HG02678 (cell line): ENCODE results near the gene CCDC169.
"Not testable (repeated sequence)": the region's sequence is repeated elsewhere in the genome, so short reads cannot be mapped to it uniquely, and the experiment has no call there.

Experiments used
- ATAC-seq: cut with Tn5 transposase; IDR thresholded peaks from one replicate; pipeline ENCODE4 v1.9.1; 2021; ENCODE audit warnings: mild to moderate bottlenecking, moderate library complexity; ENCODE audit not compliant: unreplicated experiment

The CCDC169 gene

GRCh38 chr13:36319793-36320192 is 22.2 kb upstream of the CCDC169 start:
- ATAC-seq = not testable (repeated sequence)

- no peak for ATAC-seq
These were observed 15.7 kb upstream of the CCDC169 start for GRCh38 chr13:36313047-36313969.

- no peak for ATAC-seq
These were observed 12.9 kb upstream of the CCDC169 start for GRCh38 chr13:36310417-36311108.

GRCh38 chr13:36302289-36302688 is 4.7 kb upstream of the CCDC169 start:
- no peak for ATAC-seq

- ATAC-seq = not testable (repeated sequence)
These were observed 1.9 kb upstream of the CCDC169 start for GRCh38 chr13:36299469-36299868.

GRCh38 chr13:36298535-36299068 is 988 bp upstream of the CCDC169 start:
- no peak for ATAC-seq

GRCh38 chr13:36294096-36294495 is 3.5 kb downstream of the CCDC169 start:
- ATAC-seq = no peak

GRCh38 chr13:36293497-36293896 is 4.1 kb downstream of the CCDC169 start:
- ATAC-seq = no peak

GRCh38 chr13:36288794-36289391 is 8.7 kb downstream of the CCDC169 start:
- ATAC-seq = no peak

- no peak for ATAC-seq
These were observed 11.6 kb downstream of the CCDC169 start for GRCh38 chr13:36286006-36286405.

GRCh38 chr13:36282821-36283432 is 14.7 kb downstream of the CCDC169 start:
- no peak for ATAC-seq

GRCh38 chr13:36275190-36276002 is 22.2 kb downstream of the CCDC169 start:
- ATAC-seq = no peak

GRCh38 chr13:36273431-36273830 is 24.2 kb downstream of the CCDC169 start:
- no peak for ATAC-seq

GRCh38 chr13:36261976-36262375 is 35.6 kb downstream of the CCDC169 start:
- no peak for ATAC-seq

- no peak for ATAC-seq
These were observed 36.6 kb downstream of the CCDC169 start for GRCh38 chr13:36261011-36261410.

GRCh38 chr13:36259361-36260137 is 38.1 kb downstream of the CCDC169 start:
- ATAC-seq = no peak

GRCh38 chr13:36258831-36259230 is 38.8 kb downstream of the CCDC169 start:
- no peak for ATAC-seq

- ATAC-seq = no peak
These were observed 46.1 kb downstream of the CCDC169 start for GRCh38 chr13:36251526-36251925.

- ATAC-seq = no peak
These were observed 46.6 kb downstream of the CCDC169 start for GRCh38 chr13:36251017-36251416.
